ENCODE measurements around the gene IL23R. TPM values are rescaled to one million over a fixed set of nuclear protein-coding genes. Genes with fewer than 3 reads are reported as not detected.

The IL23R gene
- total and polyA plus RNA-seq, 2 of the 8 experiments (the other 6 are each of a cell fraction or from before 2014, with no cell fraction given) = not detected

GRCh38 chr1:67158401-67158800, 7.9 kb upstream of the IL23R start (continued):
- no peak for TF ChIP-seq HDAC6 (IDR thresholded peaks at IDR 0.05; ENCODE audit: low read depth, low read length)

Measured in H1 (cell line).